ENCODE results near the gene MTHFR. TPM values are rescaled to one million over a fixed set of nuclear protein-coding genes. Genes with fewer than 3 reads are reported as not detected.

Gene MTHFR
- total RNA-seq, 1 donor from 2014 or later, result 13.0 TPM

- Histone ChIP-seq H3K9ac (ENCODE audit: low read length) (peak overlapping the region; percentile 34), H3K79me2 (ENCODE audit: insufficient read depth, low read length) (peaks cover 23% of the 10 kb centered on the region), H3K4me3 (ENCODE audit: insufficient read depth, low read depth, low read length) (peak overlapping the region; percentile 53), H4K20me1 (ENCODE audit: insufficient read depth, low read length) (peaks cover 4% of the 10 kb centered on the region), H3K27ac (ENCODE audit: low read depth, low read length) (peak overlapping the region; percentile 32), H3K27me3 (ENCODE audit: insufficient read depth, low read length) (no peaks in the 10 kb centered on the region), H3K4me2 (ENCODE audit: low read length) (peak overlapping the region; percentile 90), H3K36me3 (ENCODE audit: insufficient read depth, low read length) (no peaks in the 10 kb centered on the region), H2AFZ (ENCODE audit: low read depth, low read length) (peak overlapping the region; percentile 72), H3K9me3 (ENCODE audit: insufficient read depth, low read depth, low read length) (no peaks in the 10 kb centered on the region), H3K4me1 (ENCODE audit: insufficient read depth, low read length) (peaks cover 45% of the 10 kb centered on the region)
- H3K36me3 Mint-ChIP-seq (ENCODE audit: low read depth, unreplicated experiment), result peaks cover 13% of the 10 kb centered on the region
- H3K4me1 Mint-ChIP-seq (ENCODE audit: low read depth, unreplicated experiment), result peaks cover 33% of the 10 kb centered on the region
- H3K4me3 Mint-ChIP-seq (ENCODE audit: unreplicated experiment), result peak overlapping the region; percentile 83
- no peak for FAIRE-seq
- no peaks in the 10 kb centered on the region for H3K27me3 Mint-ChIP-seq (ENCODE audit: low read depth, unreplicated experiment)
- DNase-seq (ENCODE audit: low read depth), result peak; percentile 93
- TF ChIP-seq CTCF (IDR thresholded peaks at IDR 0.05; ENCODE audit: insufficient read depth, low read depth, low read length) (no peak), EZH2 (IDR thresholded peaks at IDR 0.05; ENCODE audit: insufficient read depth, low read length) (no peak)
- no peaks in the 10 kb centered on the region for H3K9me3 Mint-ChIP-seq (ENCODE audit: unreplicated experiment)
- H3K27ac Mint-ChIP-seq (ENCODE audit: unreplicated experiment), result peak overlapping the region; percentile 87
These were observed 2.5 kb downstream of the MTHFR start for GRCh38 chr1:11802973-11803885.

- H3K4me1 ChIP-seq (ENCODE audit: insufficient read depth, low read length), result peaks cover 44% of the 10 kb centered on the region
- TF ChIP-seq CTCF (IDR thresholded peaks at IDR 0.05; ENCODE audit: insufficient read depth, low read depth, low read length) (no peak), EZH2 (IDR thresholded peaks at IDR 0.05; ENCODE audit: insufficient read depth, low read length) (no peak)
- peaks cover 16% of the 10 kb centered on the region for H3K79me2 ChIP-seq (ENCODE audit: insufficient read depth, low read length)
- H3K4me3 ChIP-seq (ENCODE audit: insufficient read depth, low read depth, low read length), result peak overlapping the region; percentile 53
- H4K20me1 ChIP-seq (ENCODE audit: insufficient read depth, low read length), result no peaks in the 10 kb centered on the region
- peak overlapping the region; percentile 90 for H3K4me2 ChIP-seq (ENCODE audit: low read length)
- peaks cover 13% of the 10 kb centered on the region for H3K36me3 Mint-ChIP-seq (ENCODE audit: low read depth, unreplicated experiment)
- H3K36me3 ChIP-seq (ENCODE audit: insufficient read depth, low read length), result no peaks in the 10 kb centered on the region
- FAIRE-seq, result no peak
- no peaks in the 10 kb centered on the region for H3K9me3 ChIP-seq (ENCODE audit: insufficient read depth, low read depth, low read length)
- no peak overlapping the region for H3K27ac ChIP-seq (ENCODE audit: low read depth, low read length)
- no peak for DNase-seq (ENCODE audit: low read depth)
- no peaks in the 10 kb centered on the region for H3K27me3 Mint-ChIP-seq (ENCODE audit: low read depth, unreplicated experiment)
- H3K4me1 Mint-ChIP-seq (ENCODE audit: low read depth, unreplicated experiment), result peaks cover 28% of the 10 kb centered on the region
- H3K4me3 Mint-ChIP-seq (ENCODE audit: unreplicated experiment), result peak overlapping the region; percentile 83
- H2AFZ ChIP-seq (ENCODE audit: low read depth, low read length), result peak overlapping the region; percentile 31
- no peak overlapping the region for H3K27ac Mint-ChIP-seq (ENCODE audit: unreplicated experiment)
- no peaks in the 10 kb centered on the region for H3K27me3 ChIP-seq (ENCODE audit: insufficient read depth, low read length)
- peak overlapping the region; percentile 34 for H3K9ac ChIP-seq (ENCODE audit: low read length)
- no peaks in the 10 kb centered on the region for H3K9me3 Mint-ChIP-seq (ENCODE audit: unreplicated experiment)
These were observed 3.2 kb downstream of the MTHFR start for GRCh38 chr1:11802616-11802972.

Measured in astrocyte (in vitro differentiated cells and primary cell).